Activated CD8-positive, alpha-beta memory T cell treated with anti-CD3 and anti-CD28 coated beads, Interleukin-2, amount 50 U/mL, for 24 hours (primary cell): Measurements from ENCODE around the gene STT3A.
A peak's percentile ranks its signal among the peaks of the same experiment; 100 is the strongest.

Experiments used
- DNase-seq: peaks from one replicate; pipeline ENCODE4 v3.0.0-alpha.2; 2020; ENCODE audit errors: extremely low read depth

The STT3A gene

DNA sequence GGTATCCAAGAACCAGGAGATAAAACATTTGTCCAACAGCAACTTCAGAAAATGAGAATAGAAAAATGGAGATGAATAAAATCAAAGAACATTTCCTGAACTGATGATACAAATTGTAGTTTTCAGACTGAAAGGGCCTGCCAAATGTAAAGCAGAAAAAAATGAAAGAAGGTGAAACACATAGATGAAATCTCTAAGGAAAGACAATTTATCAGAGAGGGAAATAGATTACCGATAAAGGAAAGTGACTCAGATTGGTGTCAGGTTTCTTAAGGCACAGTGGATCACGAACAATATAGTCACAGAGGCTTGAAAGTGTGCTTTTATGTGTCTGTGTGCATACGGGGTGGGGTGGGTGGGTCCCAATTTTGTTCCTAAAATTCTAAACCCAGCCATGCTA lies 4.1 kb upstream of the STT3A start:
- DNase-seq: no peak

DNA sequence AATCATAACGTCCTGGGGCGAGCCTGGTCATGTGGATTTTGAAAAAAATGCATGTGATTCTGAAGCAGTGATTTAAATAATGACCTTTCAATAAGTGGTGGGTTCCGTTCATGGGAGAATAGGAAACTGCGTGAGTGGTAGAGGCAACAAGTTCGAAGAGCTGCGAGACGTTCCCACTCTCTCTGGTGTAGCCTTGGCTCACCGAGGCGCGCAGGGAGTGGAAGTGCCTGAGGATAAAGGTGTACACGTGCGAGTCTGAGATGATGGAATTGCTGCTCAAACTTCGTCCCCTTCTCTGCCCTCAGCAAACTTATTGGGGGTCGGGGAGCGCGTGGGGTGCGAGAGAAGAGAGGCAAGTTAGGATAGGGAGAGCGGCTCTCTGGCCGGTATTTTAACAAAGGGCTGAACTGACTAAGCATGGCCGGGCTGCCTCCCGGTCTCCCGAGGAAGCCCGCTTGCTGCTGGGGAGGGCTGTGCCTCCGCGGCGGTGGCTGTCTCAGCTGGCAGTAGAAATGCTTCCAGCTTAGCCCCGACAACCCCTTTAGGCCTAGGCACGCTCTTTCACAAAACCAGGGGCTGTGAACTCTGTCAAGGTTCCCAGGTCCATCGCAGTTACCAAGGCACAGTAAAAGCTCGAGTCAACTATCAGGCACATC lies 875 bp upstream of the STT3A start:
- no peak for DNase-seq

DNA sequence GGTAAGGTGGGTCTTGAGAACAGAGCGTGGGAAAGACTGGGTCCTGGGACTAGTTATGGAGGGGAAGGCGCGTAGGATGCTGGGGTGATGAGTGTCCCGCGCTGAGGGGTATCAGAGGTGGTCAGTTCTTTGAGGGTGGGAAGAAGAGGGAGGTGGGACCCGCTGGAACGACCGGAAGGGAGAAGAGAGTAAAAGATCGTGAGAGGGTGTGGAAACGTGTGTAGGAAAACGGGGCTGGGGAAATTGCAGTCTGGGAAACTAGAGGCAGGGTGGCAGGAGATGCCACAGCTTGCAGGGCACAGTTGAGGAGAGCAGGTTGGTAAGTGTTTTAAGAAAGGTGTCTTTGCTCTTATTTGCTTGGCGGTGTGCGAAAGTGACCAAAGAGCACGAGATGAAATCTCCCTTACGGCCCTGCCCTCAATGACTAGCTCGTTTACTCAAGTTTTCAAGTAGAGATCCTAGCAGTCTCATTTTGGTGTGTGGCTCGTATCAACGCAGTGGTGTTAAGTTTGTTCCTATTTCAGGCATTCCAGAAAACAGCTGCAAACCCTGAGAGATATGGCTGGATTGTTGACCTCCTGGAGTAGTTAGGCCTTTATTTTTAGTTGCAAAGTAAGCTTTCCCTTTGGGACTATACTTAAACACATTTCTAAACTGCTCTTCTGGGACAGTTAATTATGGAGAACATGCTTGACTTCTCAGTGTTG lies 615 bp downstream of the STT3A start:
- DNase-seq: no peak

DNA sequence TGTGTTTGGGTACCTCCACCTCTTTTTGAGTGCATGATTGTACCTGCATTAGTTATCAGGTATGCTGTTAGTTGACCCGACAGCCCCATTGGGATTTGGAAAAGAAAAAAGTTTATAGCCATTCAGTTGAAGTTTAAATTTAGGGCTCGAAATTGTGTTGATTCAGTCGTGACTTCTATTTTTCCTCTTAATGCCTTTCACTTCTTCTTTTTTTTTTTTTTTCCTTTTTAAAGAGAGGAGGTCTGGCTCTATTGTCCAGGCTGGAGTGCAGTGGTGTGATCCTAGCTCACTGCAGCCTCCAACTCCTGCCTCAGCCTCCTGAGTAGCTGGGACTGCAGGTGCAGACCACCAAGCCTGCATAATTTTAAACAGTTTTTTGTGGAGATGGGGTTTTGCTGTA lies 2.3 kb downstream of the STT3A start:
- DNase-seq: no peak

DNA sequence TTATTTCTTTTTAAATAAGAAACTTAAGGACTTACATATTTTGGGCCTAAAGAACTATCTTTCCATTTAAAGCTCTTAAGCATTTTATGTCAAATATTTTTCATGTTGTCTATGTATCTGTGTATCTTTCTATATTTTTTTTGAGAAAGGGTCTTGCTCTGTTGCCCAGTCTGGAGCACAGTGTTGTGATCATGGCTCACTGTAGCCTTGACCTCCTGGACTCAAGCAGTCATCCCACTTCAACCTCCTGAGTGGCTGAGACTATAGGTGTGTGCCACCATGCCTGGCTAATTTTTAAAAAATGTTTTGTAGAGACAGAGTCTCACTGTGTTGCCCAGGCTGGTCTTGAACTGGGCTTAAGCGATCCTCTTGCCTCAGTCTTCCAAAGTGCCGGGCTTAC lies 8.0 kb downstream of the STT3A start:
- no peak for DNase-seq

DNA sequence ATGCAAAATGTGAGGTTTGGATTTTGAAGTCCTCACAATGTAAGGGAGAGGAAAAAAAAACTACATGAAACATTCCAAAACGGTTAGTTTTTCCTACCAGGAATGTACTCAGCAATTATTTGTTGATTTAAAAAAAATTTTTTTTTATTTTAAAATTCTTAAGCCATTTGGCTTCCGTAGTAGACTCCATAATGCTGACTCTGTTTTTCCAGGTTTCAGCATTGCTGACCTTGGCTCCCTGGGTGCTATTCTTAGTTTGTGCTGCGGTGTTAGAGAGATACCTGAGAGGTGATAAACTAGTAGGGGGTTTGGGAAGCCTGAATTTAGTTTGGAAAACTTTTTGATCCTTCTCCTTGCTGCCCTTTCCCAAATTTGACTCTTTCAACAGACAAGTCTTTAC lies 10.6 kb downstream of the STT3A start:
- no peak for DNase-seq

DNA sequence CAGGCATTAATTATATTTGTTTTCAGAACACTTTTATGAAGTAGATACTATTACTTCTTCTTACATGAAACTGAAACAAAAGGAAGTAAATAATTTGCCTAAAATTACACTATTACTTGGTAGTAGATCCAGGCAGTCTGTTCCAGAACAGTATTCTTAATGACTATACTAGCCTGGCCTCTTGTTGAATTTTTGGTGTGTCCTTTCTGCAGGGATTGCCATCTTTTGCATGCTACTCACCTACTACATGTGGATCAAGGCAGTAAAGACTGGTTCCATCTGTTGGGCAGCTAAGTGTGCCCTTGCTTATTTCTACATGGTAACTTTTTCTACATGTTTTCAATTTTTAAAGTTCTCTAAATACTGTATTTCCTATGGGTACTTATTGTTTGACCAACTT lies 12.8 kb downstream of the STT3A start:
- no peak for DNase-seq

DNA sequence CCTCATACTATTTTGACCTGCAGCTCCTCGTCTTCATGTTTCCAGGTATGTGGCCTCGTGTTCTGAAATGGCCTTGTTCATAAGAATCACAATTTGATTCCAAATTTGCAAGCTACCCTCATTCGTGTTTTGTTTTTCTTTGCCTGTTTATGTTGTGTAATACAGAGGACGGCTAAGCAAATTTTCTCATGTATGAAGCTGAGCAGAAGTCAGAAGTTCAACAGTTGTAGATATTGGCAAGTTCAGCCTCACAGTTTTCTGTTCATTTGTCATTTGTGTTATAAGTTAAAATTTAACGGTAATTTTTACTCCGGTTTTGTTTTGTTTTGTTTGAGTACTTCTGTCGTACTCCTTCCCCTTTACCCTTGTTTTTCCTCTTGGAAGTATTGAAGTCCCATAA lies 16.9 kb downstream of the STT3A start:
- no peak for DNase-seq

DNA sequence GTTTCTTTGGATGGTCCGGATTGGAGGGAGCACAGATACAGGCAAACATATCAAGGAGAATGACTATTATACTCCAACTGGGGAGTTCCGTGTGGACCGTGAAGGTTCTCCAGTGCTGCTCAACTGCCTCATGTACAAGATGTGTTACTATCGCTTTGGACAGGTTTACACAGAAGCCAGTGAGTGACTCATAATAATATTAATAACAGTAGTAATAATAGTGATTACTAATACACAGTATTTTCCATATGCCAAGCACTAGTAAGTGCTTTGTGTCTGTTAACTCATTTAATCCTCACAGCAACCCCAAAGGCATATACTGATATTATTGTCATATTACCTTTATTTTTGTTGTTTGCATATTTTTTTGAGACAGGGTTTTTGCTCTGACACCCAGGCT lies 25.7 kb downstream of the STT3A start:
- no peak for DNase-seq

DNA sequence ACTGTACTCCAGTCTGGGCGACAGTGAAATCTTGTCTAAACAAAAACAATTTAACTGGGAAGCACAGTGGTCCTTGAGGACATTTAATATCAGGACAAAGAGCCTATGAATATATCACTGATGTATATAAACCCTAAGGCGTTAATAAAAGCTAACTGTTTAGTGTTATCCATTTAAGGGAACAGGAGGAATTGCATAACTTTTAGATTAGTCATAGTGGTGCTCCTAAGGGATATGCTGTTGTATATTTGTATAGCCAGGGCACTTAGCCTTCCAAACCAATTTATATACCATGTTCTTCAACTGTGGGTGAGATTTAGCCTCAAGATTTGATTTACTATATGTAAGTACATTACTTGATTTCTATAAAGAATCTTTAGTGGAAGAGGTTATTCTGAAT lies 29.3 kb downstream of the STT3A start:
- no peak for DNase-seq

DNA sequence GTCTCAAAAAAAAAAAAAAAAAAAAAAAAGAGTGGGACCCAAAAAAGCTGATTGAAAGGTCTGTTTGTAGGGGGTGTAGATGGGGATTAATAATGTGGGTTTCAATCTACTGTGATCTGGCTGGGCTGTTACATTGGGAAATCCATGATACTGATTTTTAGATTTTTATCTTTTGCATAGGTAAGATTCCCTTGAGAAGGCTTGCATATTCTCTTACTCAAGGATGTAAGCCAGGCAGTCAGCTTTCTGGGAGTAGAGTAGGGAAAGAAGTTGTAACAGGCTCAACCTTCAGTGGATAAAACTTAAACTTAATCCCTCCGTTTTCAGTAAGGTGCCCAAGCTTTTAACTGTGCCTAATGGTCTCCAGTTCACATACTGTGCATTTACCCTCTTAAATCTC lies 30.4 kb downstream of the STT3A start:
- DNase-seq: no peak

DNA sequence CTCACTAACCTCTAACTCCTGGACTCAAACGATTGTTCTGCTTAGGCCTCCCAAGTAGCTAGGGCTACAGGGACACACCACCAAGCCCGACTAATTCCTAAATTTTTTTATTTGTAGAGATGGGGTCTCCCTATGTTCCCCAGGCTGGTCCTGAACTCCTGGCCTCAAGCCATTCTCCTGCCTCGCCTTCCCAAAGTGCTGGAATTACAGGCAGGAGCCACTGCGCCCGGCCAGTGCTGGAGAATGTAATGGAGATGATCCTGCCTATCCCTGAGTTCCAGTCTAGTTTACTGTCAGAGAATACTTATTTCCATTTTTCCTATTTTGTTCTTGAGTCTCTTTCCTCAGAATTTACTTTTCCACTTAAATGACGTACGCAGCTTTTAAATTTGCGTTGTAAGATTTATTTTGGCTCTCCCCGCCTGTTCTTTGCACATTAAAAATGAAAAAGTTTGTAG lies 32.1 kb downstream of the STT3A start, which contains the start of gene CHEK1:
CHEK1 (plus strand) TSS at position 408 of the 458 bp plus-strand sequence. CDS start 1,606 bp downstream, outside the sequence.
- no peak for DNase-seq

DNA sequence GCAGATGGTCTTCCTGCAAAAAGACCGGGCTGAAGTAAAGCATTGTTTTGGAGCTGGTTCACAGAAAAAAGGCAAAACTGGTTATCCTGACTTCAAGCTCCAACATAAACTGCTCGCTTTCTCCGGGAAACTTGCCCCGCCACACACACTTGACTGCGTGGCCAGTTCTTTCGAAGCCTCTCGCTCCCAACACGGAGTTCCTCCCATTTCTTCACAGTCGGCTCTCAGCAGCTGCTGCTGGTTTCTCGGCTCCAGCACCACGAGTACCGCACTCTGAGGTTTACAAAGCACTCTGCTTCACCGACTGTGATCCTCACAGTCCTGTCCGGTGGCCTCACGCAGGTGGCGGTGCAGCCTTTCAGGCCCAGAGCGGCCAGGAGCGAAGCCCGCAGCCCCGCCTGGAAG lies 32.6 kb downstream of the STT3A start:
- DNase-seq: no peak

DNA sequence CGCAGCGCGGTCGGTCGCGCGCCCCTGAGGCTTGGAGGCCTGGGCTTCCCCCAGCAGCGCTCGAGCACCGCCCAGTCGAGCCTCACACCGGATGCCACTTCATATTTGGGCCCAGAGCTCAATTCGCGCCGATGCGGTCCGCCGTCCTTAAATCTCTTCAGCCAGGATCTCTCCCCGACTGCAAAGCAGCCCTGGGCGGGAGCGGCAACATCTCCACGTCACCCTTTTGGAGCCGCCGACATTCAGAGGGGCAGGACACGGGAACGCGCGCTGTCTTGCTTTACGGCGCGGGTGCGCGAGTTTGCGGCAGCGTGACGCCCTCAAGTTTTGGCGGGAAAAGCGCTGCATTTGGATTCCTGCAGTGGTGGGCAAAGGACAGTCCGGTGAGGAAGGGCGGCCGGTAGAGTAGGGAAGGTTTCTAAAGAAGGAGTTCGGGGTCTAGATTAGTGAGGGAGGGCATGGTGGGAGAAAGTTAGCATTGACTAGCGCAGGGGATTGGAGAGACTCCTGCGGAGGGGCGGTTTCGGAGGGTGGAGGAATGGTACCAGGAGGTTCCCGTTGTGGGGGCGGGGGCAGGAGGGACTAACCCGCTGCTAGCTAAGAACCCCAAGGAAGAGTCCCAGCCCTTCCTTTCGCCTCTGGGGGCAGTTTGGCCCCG lies 33.1 kb downstream of the STT3A start:
- DNase-seq: peak; percentile 78

DNA sequence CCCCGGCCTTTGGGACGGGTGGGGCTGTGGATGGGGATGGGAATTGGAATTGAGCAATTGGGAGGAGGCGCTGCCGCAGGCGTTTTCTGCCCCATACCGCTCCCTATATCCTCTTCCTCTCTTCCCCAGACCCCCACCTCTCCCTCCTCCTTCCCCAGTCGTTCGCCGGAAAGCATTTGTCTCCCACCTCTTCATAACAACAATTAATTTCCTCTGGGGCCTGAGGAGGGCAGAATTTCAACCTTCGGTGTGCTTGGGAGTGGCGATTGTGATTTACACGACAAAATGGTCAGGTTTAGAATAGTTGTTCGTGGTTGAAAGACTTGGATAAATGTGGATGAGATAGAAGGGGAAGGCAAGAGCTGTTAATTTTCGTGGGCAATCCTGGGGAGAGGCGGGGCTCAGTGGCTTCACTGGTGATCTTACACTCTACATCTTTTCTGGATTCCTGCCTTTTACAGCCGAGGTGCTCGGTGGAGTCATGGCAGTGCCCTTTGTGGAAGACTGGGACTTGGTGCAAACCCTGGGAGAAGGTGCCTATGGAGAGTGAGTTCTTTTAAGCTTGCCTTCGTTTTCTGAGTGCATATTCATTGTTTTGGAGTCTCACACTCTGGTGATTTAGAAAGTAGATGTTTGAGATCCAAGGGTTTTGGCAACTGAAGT lies 33.8 kb downstream of the STT3A start:
- no peak for DNase-seq

DNA sequence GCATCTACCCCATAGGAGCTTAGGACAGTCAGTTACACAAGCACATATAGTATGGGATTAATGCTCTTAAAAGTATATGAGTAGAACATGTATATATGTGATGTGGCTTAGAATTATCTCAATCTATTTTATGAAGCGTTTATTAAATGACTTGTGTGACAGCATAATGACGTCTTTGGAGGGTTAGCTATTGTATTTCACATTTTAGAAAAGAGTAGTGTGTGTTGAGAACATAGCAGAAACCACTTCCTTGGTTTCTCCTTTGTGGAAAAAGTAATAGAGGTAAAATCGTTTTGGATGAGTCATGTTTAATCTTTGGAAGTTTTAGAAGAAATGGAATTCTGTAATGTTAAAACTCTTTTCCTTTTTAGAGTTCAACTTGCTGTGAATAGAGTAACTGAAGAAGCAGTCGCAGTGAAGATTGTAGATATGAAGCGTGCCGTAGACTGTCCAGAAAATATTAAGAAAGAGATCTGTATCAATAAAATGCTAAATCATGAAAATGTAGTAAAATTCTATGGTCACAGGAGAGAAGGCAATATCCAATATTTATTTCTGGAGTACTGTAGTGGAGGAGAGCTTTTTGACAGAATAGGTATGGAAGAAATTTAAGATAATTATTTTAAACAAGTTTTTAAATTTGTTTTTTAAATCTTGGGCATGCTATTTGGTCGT lies 34.7 kb downstream of the STT3A start:
- no peak for DNase-seq

DNA sequence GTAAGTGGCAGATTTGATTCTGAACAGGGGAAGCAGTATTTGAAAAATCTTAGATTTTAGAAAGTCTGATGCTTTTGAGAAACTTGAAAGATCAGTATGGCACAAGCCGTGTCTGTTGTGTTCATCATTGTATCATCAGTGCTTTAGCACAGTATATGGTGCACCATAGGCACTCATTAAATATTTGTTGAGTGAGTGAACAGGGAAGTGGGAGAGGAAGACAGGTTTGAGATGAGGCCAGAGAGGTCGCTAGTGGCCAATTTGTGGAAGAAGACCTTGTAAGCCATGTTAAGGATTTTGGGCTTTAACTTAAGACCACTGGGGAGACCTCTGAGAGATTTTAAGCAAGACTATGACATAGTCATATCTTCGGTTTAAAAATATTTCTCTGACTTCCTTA lies 45.2 kb downstream of the STT3A start:
- DNase-seq: no peak

DNA sequence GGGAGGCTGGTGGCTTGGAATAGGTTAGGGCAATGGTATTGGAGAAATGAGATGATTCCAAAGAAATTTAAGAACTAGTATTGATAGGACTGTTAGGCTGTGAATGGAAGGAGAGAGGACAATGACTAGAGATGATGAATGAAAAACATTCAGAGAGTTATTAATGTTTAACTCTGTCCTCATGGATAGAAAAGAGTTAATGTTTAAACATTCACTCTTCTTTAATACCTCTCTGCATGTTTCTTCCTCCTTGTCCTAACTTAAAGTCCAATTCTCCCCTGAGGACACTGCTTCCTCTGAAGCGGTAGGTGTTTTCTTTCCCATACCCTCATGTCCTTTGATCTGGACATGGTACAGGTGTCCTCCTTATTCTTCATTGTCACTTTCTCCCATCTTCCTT lies 45.7 kb downstream of the STT3A start:
- no peak for DNase-seq

DNA sequence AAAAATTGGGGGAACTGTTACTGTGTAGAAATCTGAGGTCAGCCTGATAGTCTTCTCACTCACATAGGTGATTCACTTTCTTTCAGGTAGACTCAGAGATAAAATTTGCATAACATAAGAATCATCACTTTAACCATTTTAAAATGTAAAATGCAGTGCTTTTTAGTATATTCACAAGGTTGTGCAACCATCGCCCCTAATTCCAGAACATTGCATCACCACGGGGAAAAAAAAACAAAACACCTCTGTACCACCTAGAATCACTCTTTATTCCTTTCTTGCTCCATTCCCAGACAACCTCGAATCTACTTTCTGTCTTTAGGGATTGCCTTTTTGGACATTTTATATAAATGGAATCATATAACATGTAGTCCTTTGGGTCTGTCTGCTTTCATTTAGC lies 53.2 kb downstream of the STT3A start:
- no peak for DNase-seq

DNA sequence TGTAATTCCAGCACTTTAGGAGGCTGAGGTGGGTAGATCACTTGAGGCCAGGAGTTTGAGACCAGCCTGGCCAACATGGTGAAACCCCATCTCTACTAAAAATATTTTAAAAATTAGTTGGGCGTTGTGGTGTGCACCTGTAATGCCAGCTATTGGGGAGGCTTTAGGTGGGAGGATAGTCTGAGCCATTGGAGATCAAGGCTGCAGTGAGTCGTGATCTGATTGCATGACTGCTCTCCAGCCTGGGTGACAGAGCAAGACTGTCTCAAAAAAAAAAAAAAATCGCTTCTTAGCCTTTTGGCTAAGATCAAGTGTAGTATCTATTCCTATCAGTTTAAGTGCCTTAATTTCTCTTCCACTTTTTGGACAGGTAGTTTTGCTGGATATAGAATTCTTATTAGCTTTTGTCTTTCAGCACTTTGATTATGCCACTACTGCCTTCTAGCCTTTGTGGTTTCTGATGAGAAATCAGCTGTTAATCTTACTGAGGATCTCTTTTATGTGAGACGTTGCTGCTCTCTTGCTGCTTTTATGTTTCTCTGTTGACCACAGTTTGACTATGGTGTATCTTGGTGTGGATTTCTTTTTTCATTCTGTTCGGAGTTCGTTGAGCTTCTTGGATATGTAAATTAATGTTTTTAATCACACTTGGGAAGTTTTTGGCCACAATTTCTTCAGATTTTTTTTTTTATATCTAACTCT lies 57.0 kb downstream of the STT3A start:
- no peak for DNase-seq

DNA sequence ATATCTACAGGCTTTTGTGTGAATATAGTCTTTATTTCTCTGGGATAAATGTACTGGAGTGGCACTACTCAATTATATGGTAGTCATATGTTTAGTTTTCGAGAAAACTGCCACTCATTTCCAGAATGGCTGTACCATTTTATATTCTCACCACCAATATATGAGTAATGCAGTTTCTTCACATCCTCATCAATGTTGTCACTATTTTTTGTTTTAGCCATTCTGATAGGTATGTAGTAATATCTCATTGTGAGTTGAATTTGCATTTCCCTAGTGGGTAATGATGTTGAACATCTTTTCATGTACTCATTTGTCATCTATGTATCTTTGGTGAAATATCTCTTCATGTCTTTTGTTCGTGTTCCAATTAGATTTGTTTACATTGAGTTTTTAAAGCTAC lies 70.0 kb downstream of the STT3A start:
- DNase-seq: no peak
